Esophagus muscularis mucosa (tissue), 4 donors: ENCODE measurements around the gene HIVEP1.

Source experiments
- CTCF ChIP-seq, 3 experiments: fragments of 200-600 bp in 2 of 3; fragments of 450-650 bp in 1 of 3; sonication (generic) in 2 of 3; IDR thresholded peaks; one replicate each; pipeline ENCODE4 v1.5.1; 2017 to 2019; ENCODE audit warnings: antibody characterized with exemption in 3 of 3, mild to moderate bottlenecking in 2 of 3, moderate library complexity in 1 of 3
- EP300 ChIP-seq: sonication (generic); formaldehyde crosslinking; IDR thresholded peaks from one replicate; pipeline ENCODE4 v1.6.1; 2017; ENCODE audit warnings: antibody characterized with exemption
- POLR2A ChIP-seq: fragments of 450-650 bp; IDR thresholded peaks from one replicate; pipeline ENCODE4 v1.6.1; 2017; ENCODE audit warnings: antibody characterized with exemption, moderate library complexity, mild to moderate bottlenecking, low read depth
- POLR2AphosphoS5 ChIP-seq, 2 donors: sonication (generic); formaldehyde crosslinking; IDR thresholded peaks; one replicate each; pipeline ENCODE4 v1.6.1; 2017; ENCODE audit warnings: antibody characterized with exemption in 2 of 2

GRCh38 chr6:12024216-12024615, 12.1 kb downstream of the HIVEP1 start:
- TF ChIP-seq CTCF (IDR thresholded peaks at IDR 0.05) (no peak), POLR2AphosphoS5 (IDR thresholded peaks at IDR 0.05) (no peak), POLR2A (no peak), EP300 (no peak)
